ENCODE measurements around the gene TRPV3. TPM values are rescaled to one million over a fixed set of nuclear protein-coding genes. Genes with fewer than 3 reads are reported as not detected.

Gene TRPV3
- total and polyA plus RNA-seq, 4 donors: 0.04 to 0.38 (median 0.26) TPM

DNA sequence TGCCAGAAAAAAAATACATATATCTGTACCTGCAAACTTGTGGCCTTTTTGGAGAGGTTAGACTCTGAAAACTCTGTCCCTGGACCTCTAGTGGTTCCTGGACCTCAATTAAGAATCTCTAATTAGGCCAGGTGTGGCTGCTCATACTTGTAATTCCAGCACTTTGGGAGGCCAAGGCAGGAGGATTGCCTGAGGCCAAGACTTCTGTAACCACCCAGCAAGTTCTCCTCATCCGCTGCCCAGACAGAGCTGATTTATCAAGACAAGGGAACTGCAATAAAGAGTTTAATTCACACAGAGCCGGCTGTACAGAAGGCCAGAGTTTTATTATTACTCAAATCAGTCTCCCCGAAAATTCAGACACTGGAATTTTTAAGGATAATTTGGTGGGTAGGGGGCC lies 77.6 kb downstream of the TRPV3 start:
- TF ChIP-seq, protein P1, sequence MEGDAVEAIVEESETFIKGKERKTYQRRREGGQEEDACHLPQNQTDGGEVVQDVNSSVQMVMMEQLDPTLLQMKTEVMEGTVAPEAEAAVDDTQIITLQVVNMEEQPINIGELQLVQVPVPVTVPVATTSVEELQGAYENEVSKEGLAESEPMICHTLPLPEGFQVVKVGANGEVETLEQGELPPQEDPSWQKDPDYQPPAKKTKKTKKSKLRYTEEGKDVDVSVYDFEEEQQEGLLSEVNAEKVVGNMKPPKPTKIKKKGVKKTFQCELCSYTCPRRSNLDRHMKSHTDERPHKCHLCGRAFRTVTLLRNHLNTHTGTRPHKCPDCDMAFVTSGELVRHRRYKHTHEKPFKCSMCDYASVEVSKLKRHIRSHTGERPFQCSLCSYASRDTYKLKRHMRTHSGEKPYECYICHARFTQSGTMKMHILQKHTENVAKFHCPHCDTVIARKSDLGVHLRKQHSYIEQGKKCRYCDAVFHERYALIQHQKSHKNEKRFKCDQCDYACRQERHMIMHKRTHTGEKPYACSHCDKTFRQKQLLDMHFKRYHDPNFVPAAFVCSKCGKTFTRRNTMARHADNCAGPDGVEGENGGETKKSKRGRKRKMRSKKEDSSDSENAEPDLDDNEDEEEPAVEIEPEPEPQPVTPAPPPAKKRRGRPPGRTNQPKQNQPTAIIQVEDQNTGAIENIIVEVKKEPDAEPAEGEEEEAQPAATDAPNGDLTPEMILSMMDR (IDR thresholded peaks at IDR 0.05; ENCODE audit: low read depth, low read length, missing input control): no peak
- TF ChIP-seq EGR1 (IDR thresholded peaks at IDR 0.05; ENCODE audit: low read depth in 2 of 2): no peak
- no peak for TF ChIP-seq SP1 (IDR thresholded peaks at IDR 0.05)
- TF ChIP-seq NR2F2 (IDR thresholded peaks at IDR 0.05): no peak
- TF ChIP-seq, protein P2, sequence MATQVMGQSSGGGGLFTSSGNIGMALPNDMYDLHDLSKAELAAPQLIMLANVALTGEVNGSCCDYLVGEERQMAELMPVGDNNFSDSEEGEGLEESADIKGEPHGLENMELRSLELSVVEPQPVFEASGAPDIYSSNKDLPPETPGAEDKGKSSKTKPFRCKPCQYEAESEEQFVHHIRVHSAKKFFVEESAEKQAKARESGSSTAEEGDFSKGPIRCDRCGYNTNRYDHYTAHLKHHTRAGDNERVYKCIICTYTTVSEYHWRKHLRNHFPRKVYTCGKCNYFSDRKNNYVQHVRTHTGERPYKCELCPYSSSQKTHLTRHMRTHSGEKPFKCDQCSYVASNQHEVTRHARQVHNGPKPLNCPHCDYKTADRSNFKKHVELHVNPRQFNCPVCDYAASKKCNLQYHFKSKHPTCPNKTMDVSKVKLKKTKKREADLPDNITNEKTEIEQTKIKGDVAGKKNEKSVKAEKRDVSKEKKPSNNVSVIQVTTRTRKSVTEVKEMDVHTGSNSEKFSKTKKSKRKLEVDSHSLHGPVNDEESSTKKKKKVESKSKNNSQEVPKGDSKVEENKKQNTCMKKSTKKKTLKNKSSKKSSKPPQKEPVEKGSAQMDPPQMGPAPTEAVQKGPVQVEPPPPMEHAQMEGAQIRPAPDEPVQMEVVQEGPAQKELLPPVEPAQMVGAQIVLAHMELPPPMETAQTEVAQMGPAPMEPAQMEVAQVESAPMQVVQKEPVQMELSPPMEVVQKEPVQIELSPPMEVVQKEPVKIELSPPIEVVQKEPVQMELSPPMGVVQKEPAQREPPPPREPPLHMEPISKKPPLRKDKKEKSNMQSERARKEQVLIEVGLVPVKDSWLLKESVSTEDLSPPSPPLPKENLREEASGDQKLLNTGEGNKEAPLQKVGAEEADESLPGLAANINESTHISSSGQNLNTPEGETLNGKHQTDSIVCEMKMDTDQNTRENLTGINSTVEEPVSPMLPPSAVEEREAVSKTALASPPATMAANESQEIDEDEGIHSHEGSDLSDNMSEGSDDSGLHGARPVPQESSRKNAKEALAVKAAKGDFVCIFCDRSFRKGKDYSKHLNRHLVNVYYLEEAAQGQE (IDR thresholded peaks at IDR 0.05): no peak
- TF ChIP-seq FOXA1 (IDR thresholded peaks at IDR 0.05): no peak
- no peak for TF ChIP-seq HNF4A (conservative IDR thresholded peaks at IDR 0.05)
- TF ChIP-seq, protein P3, sequence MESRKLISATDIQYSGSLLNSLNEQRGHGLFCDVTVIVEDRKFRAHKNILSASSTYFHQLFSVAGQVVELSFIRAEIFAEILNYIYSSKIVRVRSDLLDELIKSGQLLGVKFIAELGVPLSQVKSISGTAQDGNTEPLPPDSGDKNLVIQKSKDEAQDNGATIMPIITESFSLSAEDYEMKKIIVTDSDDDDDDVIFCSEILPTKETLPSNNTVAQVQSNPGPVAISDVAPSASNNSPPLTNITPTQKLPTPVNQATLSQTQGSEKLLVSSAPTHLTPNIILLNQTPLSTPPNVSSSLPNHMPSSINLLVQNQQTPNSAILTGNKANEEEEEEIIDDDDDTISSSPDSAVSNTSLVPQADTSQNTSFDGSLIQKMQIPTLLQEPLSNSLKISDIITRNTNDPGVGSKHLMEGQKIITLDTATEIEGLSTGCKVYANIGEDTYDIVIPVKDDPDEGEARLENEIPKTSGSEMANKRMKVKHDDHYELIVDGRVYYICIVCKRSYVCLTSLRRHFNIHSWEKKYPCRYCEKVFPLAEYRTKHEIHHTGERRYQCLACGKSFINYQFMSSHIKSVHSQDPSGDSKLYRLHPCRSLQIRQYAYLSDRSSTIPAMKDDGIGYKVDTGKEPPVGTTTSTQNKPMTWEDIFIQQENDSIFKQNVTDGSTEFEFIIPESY (IDR thresholded peaks at IDR 0.05): no peak
- TF ChIP-seq GABPA (IDR thresholded peaks at IDR 0.05 in 1 of 2, conservative IDR thresholded peaks at IDR 0.05 in 1 of 2): no peak
- peaks cover 0 to 5% (median 0%) of the 10 kb centered on the region in 4 donors for H3K36me3 ChIP-seq (ENCODE audit: control insufficient read depth in 4 of 4, insufficient read depth in 3 of 4, low read depth in 1 of 4, low read length in 3 of 4)
- no peak overlapping the region for H3K9ac ChIP-seq (ENCODE audit: low read depth in 1 of 2, low read length in 2 of 2)
- no peaks in the 10 kb centered on the region for H3K9me3 ChIP-seq (ENCODE audit: control insufficient read depth in 4 of 4, low read length in 3 of 4)
- no peak overlapping the region for H3K27ac ChIP-seq (ENCODE audit: low read depth in 1 of 2, low read length in 2 of 2)
- H3K4me3 ChIP-seq (ENCODE audit: low read depth in 1 of 3, low read length in 3 of 3): no peak overlapping the region
- peaks cover 0 to 20% (median 5%) of the 10 kb centered on the region in 4 donors for H3K4me1 ChIP-seq (ENCODE audit: control insufficient read depth in 4 of 4, insufficient read depth in 4 of 4, low read length in 3 of 4)
- WGBS: 94% methylated on average over 3 of the region's 3 CpGs
- H3K27me3 ChIP-seq (ENCODE audit: control insufficient read depth in 4 of 4, insufficient read depth in 4 of 4, low read length in 3 of 4): no peaks in the 10 kb centered on the region
- no peak for DNase-seq (ENCODE audit: low spot score)

DNA sequence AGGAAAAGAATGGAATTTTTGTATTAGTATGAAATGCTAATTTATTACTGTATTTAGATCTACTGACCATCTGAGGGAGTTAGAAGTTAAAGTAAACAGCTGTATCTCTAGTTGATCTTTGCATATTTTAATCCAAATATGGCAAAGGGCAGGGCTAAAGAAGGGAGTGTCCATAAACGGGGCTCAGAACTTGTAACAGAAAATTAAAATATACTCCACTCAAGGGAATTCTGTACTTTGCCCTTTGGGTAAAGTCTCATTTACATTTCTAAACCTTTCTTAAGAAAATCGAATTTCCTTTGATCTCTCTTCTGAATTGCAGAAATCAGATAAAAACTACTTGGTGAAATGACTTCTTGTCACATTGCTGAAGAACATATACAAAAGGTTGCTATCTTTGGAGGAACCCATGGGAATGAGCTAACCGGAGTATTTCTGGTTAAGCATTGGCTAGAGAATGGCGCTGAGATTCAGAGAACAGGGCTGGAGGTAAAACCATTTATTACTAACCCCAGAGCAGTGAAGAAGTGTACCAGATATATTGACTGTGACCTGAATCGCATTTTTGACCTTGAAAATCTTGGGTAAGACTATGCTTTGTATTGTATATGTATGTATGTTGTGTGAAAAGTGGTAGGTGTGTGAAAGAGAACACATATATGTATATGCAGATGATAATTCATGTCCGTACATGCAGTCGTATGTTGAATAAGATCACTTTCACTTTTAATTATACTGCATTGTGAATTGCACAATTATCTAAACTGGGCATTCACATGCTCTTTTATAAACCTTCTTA lies 81.6 kb downstream of the TRPV3 start, which contains the start of gene ASPA:
ASPA (plus strand) TSS at position 186 of the 799 bp plus-strand sequence; CDS start at position 349, 163 bp downstream.
- H3K36me3 ChIP-seq (ENCODE audit: control insufficient read depth in 4 of 4, insufficient read depth in 3 of 4, low read depth in 1 of 4, low read length in 3 of 4): no peaks in the 10 kb centered on the region
- H3K4me3 ChIP-seq (ENCODE audit: low read depth in 1 of 3, low read length in 3 of 3): peak within 1 kb of the TSS; percentile 71 to 88 (median 71)
- peaks cover 0 to 1% (median 0%) of the 10 kb centered on the region in 4 donors for H3K9me3 ChIP-seq (ENCODE audit: control insufficient read depth in 4 of 4, low read length in 3 of 4)
- peak within 1 kb of the TSS; percentile 89 to 97 for H3K27ac ChIP-seq (ENCODE audit: low read depth in 1 of 2, low read length in 2 of 2)
- H3K9ac ChIP-seq (ENCODE audit: low read depth in 1 of 2, low read length in 2 of 2): peak within 1 kb of the TSS; percentile 85 to 94
- 15% methylated on average over 7 of the region's 7 CpGs for WGBS
- DNase-seq (ENCODE audit: low spot score): no peak
- H3K4me1 ChIP-seq (ENCODE audit: control insufficient read depth in 4 of 4, insufficient read depth in 4 of 4, low read length in 3 of 4): peaks cover 0 to 30% (median 11%) of the 10 kb centered on the region in 4 donors
- no peaks in the 10 kb centered on the region for H3K27me3 ChIP-seq (ENCODE audit: control insufficient read depth in 4 of 4, insufficient read depth in 4 of 4, low read length in 3 of 4)
- TF ChIP-seq RXRA (IDR thresholded peaks at IDR 0.05) (peak; percentile 14 to 49), FOXA1 (IDR thresholded peaks at IDR 0.05) (peak; percentile 75), GABPA (IDR thresholded peaks at IDR 0.05 in 1 of 2, conservative IDR thresholded peaks at IDR 0.05 in 1 of 2) (no peak), HNF4A (conservative IDR thresholded peaks at IDR 0.05) (peak; percentile 69 to 87), JUND (IDR thresholded peaks at IDR 0.05) (peak in 1 of 2 donors; percentile 32), SP1 (IDR thresholded peaks at IDR 0.05) (peak; percentile 67), NR2F2 (IDR thresholded peaks at IDR 0.05) (no peak), FOXA2 (IDR thresholded peaks at IDR 0.05) (peak; percentile 80), HNF4G (IDR thresholded peaks at IDR 0.05) (peak; percentile 29), EGR1 (IDR thresholded peaks at IDR 0.05; ENCODE audit: low read depth in 2 of 2) (no peak), YY1 (IDR thresholded peaks at IDR 0.05) (peak; percentile 48)
- TF ChIP-seq, protein P4, sequence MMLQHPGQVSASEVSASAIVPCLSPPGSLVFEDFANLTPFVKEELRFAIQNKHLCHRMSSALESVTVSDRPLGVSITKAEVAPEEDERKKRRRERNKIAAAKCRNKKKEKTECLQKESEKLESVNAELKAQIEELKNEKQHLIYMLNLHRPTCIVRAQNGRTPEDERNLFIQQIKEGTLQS (IDR thresholded peaks at IDR 0.05): no peak
- TF ChIP-seq, protein P5, sequence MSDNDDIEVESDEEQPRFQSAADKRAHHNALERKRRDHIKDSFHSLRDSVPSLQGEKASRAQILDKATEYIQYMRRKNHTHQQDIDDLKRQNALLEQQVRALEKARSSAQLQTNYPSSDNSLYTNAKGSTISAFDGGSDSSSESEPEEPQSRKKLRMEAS (IDR thresholded peaks at IDR 0.05): no peak
- TF ChIP-seq, protein P2 (IDR thresholded peaks at IDR 0.05): no peak
